HG03066 (cell line): ENCODE results near the gene ERC2.

Source experiments
- ATAC-seq: cut with Tn5 transposase; IDR thresholded peaks from one replicate; pipeline ENCODE4 v1.9.1; 2021; ENCODE audit warnings: low read depth; ENCODE audit not compliant: unreplicated experiment

ERC2 gene

GRCh38 chr3:56133423-56133822 lies 334.8 kb downstream of the ERC2 start:
- ATAC-seq: no peak

GRCh38 chr3:56132762-56133161 lies 335.5 kb downstream of the ERC2 start:
- no peak for ATAC-seq

GRCh38 chr3:56131974-56132590 lies 336.2 kb downstream of the ERC2 start:
- ATAC-seq: no peak

- no peak for ATAC-seq
These were observed 338.2 kb downstream of the ERC2 start for GRCh38 chr3:56130036-56130435.

- ATAC-seq: no peak
These were observed 341.6 kb downstream of the ERC2 start for GRCh38 chr3:56126632-56127031.

- ATAC-seq: no peak
These were observed 342.8 kb downstream of the ERC2 start for GRCh38 chr3:56125358-56126005.

GRCh38 chr3:56124546-56124945 lies 343.7 kb downstream of the ERC2 start:
- no peak for ATAC-seq

- no peak for ATAC-seq
These were observed 344.8 kb downstream of the ERC2 start for GRCh38 chr3:56123487-56123886.

GRCh38 chr3:56122911-56123310 lies 345.4 kb downstream of the ERC2 start:
- ATAC-seq: no peak

- no peak for ATAC-seq
These were observed 346.6 kb downstream of the ERC2 start for GRCh38 chr3:56121716-56122115.

- no peak for ATAC-seq
These were observed 348.5 kb downstream of the ERC2 start for GRCh38 chr3:56119575-56120349.

- ATAC-seq: no peak
These were observed 349.3 kb downstream of the ERC2 start for GRCh38 chr3:56118968-56119367.

- no peak for ATAC-seq
These were observed 352.6 kb downstream of the ERC2 start for GRCh38 chr3:56115698-56116097.

- ATAC-seq: no peak
These were observed 353.1 kb downstream of the ERC2 start for GRCh38 chr3:56115199-56115598.

- ATAC-seq: no peak
These were observed 354.4 kb downstream of the ERC2 start for GRCh38 chr3:56113908-56114307.

- ATAC-seq: no peak
These were observed 355.0 kb downstream of the ERC2 start for GRCh38 chr3:56113231-56113630.

- no peak for ATAC-seq
These were observed 356.5 kb downstream of the ERC2 start for GRCh38 chr3:56111606-56112304.

GRCh38 chr3:56110886-56111285 lies 357.4 kb downstream of the ERC2 start:
- no peak for ATAC-seq

- ATAC-seq: no peak
These were observed 361.1 kb downstream of the ERC2 start for GRCh38 chr3:56107157-56107556.

GRCh38 chr3:56102032-56102431 lies 366.2 kb downstream of the ERC2 start:
- ATAC-seq: no peak

- no peak for ATAC-seq
These were observed 366.7 kb downstream of the ERC2 start for GRCh38 chr3:56101576-56101975.
